ENCODE measurements around the gene CDKL2.
A peak's percentile ranks its signal among the peaks of the same experiment; 100 is the strongest.

Gene CDKL2

DNA sequence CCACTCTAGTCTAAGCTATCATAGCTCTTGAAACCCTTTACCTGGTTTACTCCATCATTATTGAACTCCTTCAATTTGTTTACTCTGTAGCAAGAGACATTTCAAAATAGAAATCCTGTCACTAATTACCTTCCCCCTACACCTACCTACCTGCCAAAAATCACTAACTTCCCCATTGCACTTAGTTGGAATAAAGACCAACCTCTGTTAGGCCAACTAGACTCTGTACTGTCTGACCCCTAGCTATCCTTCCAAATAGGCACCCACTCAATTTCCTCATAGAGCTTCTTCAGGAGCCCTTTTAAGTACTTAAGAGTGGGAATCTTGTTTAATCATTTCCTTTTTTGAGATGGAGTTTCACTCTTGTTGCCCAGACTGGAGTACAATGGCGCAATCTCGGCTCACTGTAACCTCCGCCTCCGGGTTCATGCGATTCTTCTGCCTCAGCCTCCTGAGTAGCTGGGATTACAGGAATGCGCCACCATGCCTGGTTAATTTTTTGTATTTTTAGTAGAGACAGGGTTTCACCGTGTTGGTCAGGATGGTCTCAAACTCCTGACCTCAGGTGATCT, 8.9 kb upstream of the CDKL2 start:
- no peak for DNase-seq (ENCODE audit: low read depth)

DNA sequence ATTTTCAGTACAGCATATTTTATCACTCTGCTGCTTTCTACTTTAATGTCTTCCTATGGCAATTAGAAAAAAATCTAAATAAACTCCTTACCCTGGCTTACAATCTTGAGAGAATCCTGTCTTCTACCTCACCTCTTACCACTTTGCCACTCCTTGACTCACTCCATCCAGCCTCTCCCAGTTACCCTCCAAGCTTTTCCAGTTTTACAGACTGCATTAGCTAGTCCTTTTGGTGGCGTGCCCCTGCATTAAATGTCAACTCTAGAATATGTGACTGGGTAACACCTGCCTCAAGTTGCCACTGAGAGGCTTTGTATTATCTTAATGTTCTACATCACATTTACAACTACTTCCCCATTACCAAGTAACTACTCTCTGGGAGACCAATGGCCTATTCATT, 7.5 kb upstream of the CDKL2 start:
- DNase-seq (ENCODE audit: low read depth) = no peak

GRCh38 chr4:75637176-75637575, 6.8 kb upstream of the CDKL2 start:
- DNase-seq (ENCODE audit: low read depth) = peak; percentile 69

GRCh38 chr4:75634951-75635350, 4.6 kb upstream of the CDKL2 start:
- DNase-seq (ENCODE audit: low read depth) = no peak

- DNase-seq (ENCODE audit: low read depth) = no peak
These were observed 4.0 kb upstream of the CDKL2 start for GRCh38 chr4:75634281-75634680.

- no peak for DNase-seq (ENCODE audit: low read depth)
These were observed 3.5 kb upstream of the CDKL2 start for GRCh38 chr4:75633846-75634245.

DNA sequence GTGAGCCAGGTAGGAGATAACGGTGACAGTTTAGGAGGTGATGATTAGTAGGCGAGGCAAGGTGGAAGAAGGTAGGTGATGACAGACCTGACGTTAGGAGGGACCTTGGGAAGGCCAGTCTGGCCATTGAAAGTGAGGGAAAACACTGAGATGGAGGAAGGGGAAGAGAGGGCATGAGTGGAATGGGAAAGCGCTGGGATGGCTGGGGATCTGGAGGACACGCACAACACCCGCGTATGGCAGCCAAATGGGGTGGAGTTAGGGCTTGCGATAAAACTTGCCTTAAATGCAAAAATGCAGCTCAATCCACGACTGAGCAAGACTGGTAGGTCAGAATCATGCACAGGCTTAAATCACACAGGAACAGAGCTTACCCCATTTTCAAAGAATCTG, 605 bp upstream of the CDKL2 start:
- DNase-seq (ENCODE audit: low read depth) = no peak

GRCh38 chr4:75629239-75629638, 1.1 kb downstream of the CDKL2 start:
- no peak for DNase-seq (ENCODE audit: low read depth)

DNA sequence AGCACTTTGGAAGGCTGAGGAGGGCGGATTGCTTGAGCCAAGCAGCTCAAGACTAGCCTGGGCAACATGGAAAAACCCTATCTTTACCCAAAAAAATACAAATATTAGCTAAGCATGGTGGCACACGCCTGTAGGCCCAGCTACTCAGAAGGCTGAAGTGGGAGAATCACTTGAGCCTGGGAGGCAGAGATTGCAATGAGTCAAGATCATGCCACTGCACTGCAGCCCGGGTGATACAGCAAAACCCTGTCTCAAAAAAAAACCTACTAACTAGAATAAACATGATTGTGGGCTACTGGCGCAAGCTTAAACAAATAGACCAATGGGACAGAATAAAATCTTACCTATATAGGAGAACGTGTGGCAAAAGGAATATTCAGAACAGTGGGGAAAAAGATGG, 7.3 kb downstream of the CDKL2 start:
- no peak for DNase-seq (ENCODE audit: low read depth)

DNA sequence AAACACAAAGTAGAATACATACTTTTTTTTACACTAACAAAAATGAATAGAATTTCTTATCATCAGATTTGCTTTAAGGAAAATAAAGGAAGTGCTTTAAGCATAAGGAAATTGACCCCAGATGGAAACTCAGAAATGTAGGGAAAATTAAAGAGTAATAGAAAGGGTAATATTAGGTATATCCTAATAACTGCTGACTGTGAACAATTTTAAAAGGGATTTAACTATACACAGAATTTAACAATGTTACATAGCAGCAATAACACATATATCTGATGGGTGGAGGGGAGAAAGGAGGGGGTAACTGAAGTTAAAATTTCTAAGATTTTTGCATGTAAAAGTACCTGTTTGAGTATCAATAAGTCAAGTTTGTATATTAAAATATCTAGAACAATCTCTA, 8.6 kb downstream of the CDKL2 start:
- DNase-seq (ENCODE audit: low read depth) = no peak

DNA sequence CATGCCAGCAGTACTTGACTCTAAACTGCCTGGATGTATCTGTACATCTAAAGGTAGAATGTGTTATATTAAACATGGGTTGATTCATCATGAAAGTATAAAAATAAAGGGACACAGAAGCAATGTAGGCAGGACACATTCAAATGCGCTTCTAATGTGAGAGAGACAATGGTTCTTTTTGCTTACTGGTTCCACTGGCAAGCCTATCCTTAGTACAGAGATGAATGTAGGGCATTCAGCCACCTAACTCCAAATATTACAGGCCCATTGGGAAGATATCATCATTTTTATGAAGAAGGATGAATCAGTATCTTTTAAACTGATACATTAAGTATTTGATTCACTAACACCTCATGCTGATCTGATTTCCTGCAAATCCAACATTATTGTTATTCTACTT, 18.0 kb downstream of the CDKL2 start:
- no peak for DNase-seq (ENCODE audit: low read depth)

DNA sequence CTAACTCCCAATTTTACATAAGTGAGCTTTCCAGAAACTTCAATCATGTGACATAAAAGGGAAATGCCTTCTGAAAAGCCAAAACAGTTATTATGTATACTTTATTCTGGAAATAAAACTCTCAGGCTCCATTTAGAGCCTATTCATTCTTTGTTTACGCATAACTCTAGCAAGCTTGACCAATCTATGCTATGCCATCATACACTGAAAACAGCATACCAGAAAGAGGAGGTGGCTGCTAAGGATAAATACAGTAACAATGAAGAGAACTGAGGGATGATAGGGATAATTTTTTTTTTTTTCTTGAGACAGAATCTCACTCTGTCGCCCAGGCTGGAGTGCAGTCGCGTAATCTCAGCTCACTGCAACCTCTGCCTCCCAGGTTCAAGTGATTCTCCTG, 24.4 kb downstream of the CDKL2 start:
- DNase-seq (ENCODE audit: low read depth) = no peak

DNA sequence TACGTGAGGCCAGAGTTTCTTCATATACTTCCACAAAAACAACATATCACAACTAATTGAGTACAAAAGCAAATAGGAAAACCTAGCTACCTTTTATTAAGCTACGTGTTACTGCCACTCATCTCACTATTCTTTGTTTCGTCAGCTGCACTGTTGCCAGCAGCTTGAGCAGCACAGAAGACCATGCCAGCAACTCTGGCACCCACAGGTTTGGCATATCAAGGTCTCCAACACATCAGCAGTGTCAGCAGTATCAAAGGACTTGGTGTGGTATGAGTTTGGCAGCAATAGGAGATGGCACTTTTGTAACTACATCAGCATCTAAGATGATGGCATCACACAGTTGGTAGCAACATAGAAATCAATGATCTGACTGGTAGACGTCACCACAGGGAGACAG, 30.7 kb downstream of the CDKL2 start:
- DNase-seq (ENCODE audit: low read depth) = no peak

DNA sequence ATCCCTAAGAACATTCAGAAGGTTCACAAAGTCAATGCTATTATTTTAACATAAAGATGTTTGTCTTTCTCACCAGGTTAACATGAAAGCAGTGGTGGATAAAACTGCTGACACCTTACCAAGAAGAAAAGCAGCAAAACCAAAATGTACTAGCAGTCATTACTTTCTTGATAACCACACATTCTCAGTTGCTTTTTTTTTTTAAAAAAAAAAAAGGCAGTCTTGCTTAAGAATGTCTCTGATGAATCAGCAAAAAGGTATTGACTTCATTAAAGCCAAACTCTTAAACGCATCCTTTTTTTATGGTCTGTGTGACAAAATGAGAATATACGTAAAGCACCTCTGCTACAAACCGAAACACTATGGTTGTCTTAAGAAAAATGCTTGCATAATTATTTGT, 31.9 kb downstream of the CDKL2 start:
- peak; percentile 9 for DNase-seq (ENCODE audit: low read depth)

GRCh38 chr4:75596061-75596460, 34.3 kb downstream of the CDKL2 start:
- DNase-seq (ENCODE audit: low read depth) = no peak

DNA sequence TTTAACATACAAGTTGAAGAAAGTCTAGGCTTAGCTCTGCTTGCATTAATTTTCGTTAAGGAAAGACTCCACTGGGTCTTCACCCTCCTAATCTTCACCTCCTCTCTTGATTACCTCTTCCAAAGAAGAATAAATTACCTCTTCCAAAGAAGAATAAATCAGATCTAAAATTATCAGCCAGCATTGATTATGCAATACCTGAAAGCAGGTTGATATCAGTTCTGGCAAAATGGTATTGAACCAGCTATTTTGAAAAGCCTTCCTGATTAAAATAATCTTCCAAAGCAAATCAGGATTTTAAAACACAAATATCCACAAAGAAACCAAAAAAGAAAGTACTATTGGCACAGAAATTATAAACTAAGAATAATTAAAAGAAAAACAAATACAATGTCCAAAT, 36.9 kb downstream of the CDKL2 start:
- no peak for DNase-seq (ENCODE audit: low read depth)

DNA sequence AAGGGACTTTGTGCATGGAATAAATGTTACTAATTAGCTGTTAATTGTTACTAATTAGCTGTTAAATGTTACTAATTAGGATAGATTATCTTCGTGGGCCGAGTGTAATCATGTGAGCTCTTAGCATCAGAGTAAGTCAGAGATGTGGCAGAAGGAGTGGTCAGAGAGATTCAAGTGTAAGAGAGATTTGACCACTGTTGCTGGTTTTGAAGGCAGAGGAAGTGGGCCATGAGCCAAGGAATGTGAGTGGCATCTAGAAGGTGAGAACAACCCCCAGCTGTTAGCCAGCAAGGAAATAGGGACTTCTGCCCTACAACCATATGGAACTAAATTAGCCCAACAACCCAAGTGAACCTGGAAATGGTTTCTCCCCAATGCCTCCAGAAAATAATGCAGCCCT, 46.3 kb downstream of the CDKL2 start:
- no peak for DNase-seq (ENCODE audit: low read depth)

- DNase-seq (ENCODE audit: low read depth) = no peak
These were observed 62.6 kb downstream of the CDKL2 start for GRCh38 chr4:75567725-75568124.

DNA sequence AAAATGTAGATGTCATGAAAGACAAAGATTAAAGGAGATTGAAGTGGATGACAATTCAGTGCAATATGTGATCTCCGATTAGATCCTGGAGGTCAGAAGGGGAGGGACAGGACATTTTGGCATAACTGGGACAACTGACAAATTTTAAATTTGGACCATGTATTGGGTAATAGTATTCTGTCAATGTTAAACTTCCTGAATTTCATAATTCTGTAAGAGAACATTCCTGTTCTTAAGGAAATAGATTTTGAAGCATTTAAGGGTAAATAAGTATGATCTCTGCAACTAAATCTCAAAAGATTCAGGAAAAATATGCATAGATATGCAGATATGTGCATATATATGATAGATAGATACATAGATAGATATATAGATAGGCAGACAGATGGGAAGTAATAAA, 63.4 kb downstream of the CDKL2 start:
- DNase-seq (ENCODE audit: low read depth) = no peak

DNA sequence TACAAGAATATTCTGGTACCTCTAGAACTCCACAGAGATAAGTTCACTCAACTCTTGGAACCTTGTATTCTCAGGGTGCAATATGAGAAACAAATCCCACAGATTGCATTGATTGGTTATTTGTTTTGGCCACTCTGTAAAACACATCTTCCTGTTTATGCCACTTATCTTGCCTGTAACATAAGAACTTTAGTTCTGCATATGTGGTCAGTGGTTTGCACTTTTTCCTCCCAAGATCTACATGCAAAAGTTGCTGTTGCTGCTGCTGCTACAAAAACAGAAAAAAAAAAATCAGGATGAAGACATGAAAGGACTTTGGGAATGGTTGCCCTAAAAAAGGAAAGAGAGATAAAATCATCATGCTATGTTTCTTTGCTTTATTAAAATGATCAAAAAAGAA, 64.8 kb downstream of the CDKL2 start:
- no peak for DNase-seq (ENCODE audit: low read depth)

DNA sequence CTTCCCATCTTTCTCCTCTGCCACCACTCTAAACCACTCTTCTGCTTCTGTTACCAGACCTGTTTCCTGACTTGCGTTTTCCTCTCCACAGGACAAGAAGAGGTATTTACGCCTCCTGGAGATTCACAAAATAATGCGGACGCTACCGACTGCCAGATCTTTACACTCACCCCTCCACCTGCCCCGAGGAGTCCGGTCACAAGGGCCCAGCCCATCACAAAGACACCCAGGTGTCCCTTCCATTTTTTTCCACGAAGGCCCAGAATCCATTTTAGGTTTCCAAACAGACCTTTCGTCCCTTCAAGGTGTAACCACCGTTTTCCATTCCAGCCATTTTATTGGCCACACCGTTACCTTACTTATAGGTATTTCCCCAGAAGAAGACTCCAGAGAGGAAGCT, 66.3 kb downstream of the CDKL2 start:
- no peak for DNase-seq (ENCODE audit: low read depth)

DNA sequence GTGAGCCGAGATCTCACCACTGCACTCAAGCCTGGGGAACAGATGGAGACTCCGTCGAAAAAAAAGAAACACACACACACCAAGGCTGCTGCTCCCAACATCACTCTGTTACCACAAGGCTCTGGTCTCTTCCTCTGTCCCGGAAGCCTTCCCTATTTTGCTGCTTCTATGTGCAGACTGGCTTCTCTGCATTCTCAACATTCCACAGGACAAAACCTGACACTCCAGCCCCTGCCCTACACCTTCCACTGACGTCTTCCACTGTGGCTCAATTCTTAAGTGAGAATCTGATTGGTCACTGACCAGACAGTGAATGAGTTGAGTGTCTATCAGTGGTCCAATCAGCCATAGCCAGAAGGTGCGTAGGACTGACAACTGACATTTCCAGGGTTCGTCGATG, 68.5 kb downstream of the CDKL2 start:
- DNase-seq (ENCODE audit: low read depth) = no peak

DNA sequence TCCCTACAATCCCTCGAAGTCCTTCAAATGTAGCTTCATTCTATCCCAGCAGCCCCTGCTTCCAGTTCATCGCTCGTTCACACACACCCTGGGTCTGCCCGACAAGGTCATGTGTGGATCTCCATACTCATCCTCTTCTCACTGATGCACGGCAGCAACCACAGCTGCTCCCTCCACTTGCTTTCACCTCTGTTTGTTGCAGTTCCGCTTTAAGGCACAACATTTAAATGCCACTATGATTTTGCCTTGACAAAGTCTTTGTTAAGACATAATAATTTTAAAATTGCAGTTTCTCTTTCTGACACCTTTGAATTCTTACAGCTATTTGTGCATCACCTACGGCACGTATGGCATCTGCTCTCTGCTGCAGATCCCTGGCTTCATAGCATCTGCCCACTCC, 72.6 kb downstream of the CDKL2 start:
- DNase-seq (ENCODE audit: low read depth) = no peak

GRCh38 chr4:75555294-75556164, 74.8 kb downstream of the CDKL2 start, which contains the start of gene ODAPH:
ODAPH (plus strand) TSS chr4:75556066; CDS start chr4:75556083, 17 bp downstream.
- no peak for DNase-seq (ENCODE audit: low read depth)

Measured in GM04503 (cell line).